Fibroblast of upper back skin (primary cell): Measurements from ENCODE around the gene CNNM3.

Experiments
- DNase-seq: peaks from one replicate; pipeline ENCODE4 v3.0.0-alpha.2; 2013

CNNM3 gene

GRCh38 chr2:96819876-96820511, 3.9 kb downstream of the CNNM3 start:
- DNase-seq: no peak

- DNase-seq: no peak
These were observed 5.1 kb downstream of the CNNM3 start for GRCh38 chr2:96821113-96821675.

GRCh38 chr2:96822786-96823185, 6.7 kb downstream of the CNNM3 start:
- DNase-seq: no peak

- DNase-seq: no peak
These were observed 7.1 kb downstream of the CNNM3 start for GRCh38 chr2:96823198-96823597.

- peak; percentile 60 for DNase-seq
These were observed 8.2 kb downstream of the CNNM3 start for GRCh38 chr2:96824079-96824870.

GRCh38 chr2:96825057-96825456, 9.0 kb downstream of the CNNM3 start:
- no peak for DNase-seq

- DNase-seq: no peak
These were observed 10.6 kb downstream of the CNNM3 start for GRCh38 chr2:96826546-96827278.

- DNase-seq: no peak
These were observed 12.4 kb downstream of the CNNM3 start for GRCh38 chr2:96828436-96828835.

GRCh38 chr2:96828874-96829273, 12.8 kb downstream of the CNNM3 start:
- DNase-seq: no peak

GRCh38 chr2:96830044-96830562, 14.0 kb downstream of the CNNM3 start:
- no peak for DNase-seq

- no peak for DNase-seq
These were observed 15.6 kb downstream of the CNNM3 start for GRCh38 chr2:96831679-96832078.

GRCh38 chr2:96832408-96832753, 16.3 kb downstream of the CNNM3 start:
- DNase-seq: no peak

GRCh38 chr2:96832754-96833507, 16.9 kb downstream of the CNNM3 start:
- DNase-seq: peak; percentile 69

GRCh38 chr2:96835830-96836229, 19.8 kb downstream of the CNNM3 start:
- DNase-seq: no peak

GRCh38 chr2:96837575-96837974, 21.5 kb downstream of the CNNM3 start:
- no peak for DNase-seq

GRCh38 chr2:96838345-96839292, 22.6 kb downstream of the CNNM3 start:
- no peak for DNase-seq

- no peak for DNase-seq
These were observed 23.3 kb downstream of the CNNM3 start for GRCh38 chr2:96839293-96839874.

GRCh38 chr2:96839875-96840850, 24.1 kb downstream of the CNNM3 start:
- no peak for DNase-seq

GRCh38 chr2:96841701-96842495, 25.8 kb downstream of the CNNM3 start:
- no peak for DNase-seq
